Smooth muscle cell (in vitro differentiated cells): Measurements from ENCODE around the gene IER3. TPM values are rescaled to one million over a fixed set of nuclear protein-coding genes. Genes with fewer than 3 reads are reported as not detected.

ENCODE experiments used
- DNase-seq: peaks from one replicate; lab custom pipeline; 2025; ENCODE audit not compliant: unreplicated experiment; lab: John Stamatoyannopoulos, UW
- H2AFZ ChIP-seq: fragments of 200-600 bp; sonication (generic); 2 replicates; pipeline ENCODE4 v1.6.0; 2016; ENCODE audit warnings: antibody characterized with exemption, low read depth, mild to moderate bottlenecking
- H3F3A ChIP-seq: fragments of 200-600 bp; sonication (generic); 2 replicates; pipeline ENCODE4 v1.6.0; 2017; ENCODE audit warnings: antibody characterized with exemption, low read depth
- H3K27ac ChIP-seq: fragments of 200-600 bp; sonication (generic); 2 replicates; pipeline ENCODE4 v1.5.1; 2016; ENCODE audit warnings: low read depth, mild to moderate bottlenecking
- H3K27me3 ChIP-seq: fragments of 200-600 bp; sonication (generic); 2 replicates; pipeline ENCODE4 v1.6.1; 2016; ENCODE audit warnings: low read depth, mild to moderate bottlenecking
- H3K36me3 ChIP-seq: fragments of 200-600 bp; sonication (generic); 2 replicates; pipeline ENCODE4 v1.5.1; 2016; ENCODE audit warnings: low read depth
- H3K4me1 ChIP-seq: fragments of 200-600 bp; sonication (generic); 2 replicates; pipeline ENCODE4 v1.5.1; 2016; ENCODE audit warnings: low read depth
- H3K4me2 ChIP-seq: fragments of 200-600 bp; sonication (generic); 2 replicates; pipeline ENCODE4 v1.6.0; 2016; ENCODE audit warnings: mild to moderate bottlenecking
- H3K4me3 ChIP-seq: fragments of 200-600 bp; sonication (generic); 2 replicates; pipeline ENCODE4 v1.5.1; 2016; ENCODE audit warnings: mild to moderate bottlenecking
- H3K79me2 ChIP-seq: fragments of 200-600 bp; sonication (generic); 2 replicates; pipeline ENCODE4 v1.6.0; 2016; ENCODE audit warnings: low read depth, mild to moderate bottlenecking
- H3K9ac ChIP-seq: fragments of 200-600 bp; sonication (generic); 2 replicates; pipeline ENCODE4 v1.6.0; 2016; ENCODE audit warnings: low read depth
- H3K9me3 ChIP-seq: fragments of 200-600 bp; sonication (generic); replicated peaks from 2 replicates; pipeline ENCODE4 v1.5.1; 2016; ENCODE audit warnings: low read depth
- H4K20me1 ChIP-seq: fragments of 200-600 bp; sonication (generic); 2 replicates; pipeline ENCODE4 v1.6.0; 2016; ENCODE audit warnings: low read depth
- WGBS: methylation state at CpG from one replicate; pipeline ENCODE4 v1.1.7; 2016; ENCODE audit warnings: low lambda C conversion rate; 5-methylcytosine and 5-hydroxymethylcytosine counted together
- polyA plus RNA-seq: library from polyadenylated mRNA; unstranded; fragments of >200 nt; fragmentation: Nextera tagmentation; extraction: Ambion mirVana; gene quantifications from 2 replicates; pipeline ENCODE4 v1.2.1, GENCODE V29; 2016
- total RNA-seq: library from RNA; depleted of rRNA; stranded (reverse); fragments of >200 nt; gene quantifications from 2 replicates; pipeline ENCODE4 v1.2.3, GENCODE V29; 2014
- TF ChIP-seq, protein P1 (sequence below): fragments of 200-600 bp; sonication (generic); IDR thresholded peaks from 2 replicates; pipeline ENCODE4 v1.5.1; 2017; ENCODE audit warnings: borderline replicate concordance, mild to moderate bottlenecking, antibody characterized with exemption; ENCODE audit not compliant: insufficient read depth, poor library complexity, severe bottlenecking

Gene IER3
- total and polyA plus RNA-seq, 2 experiments from 2014 or later = 736 to 811 TPM

DNA sequence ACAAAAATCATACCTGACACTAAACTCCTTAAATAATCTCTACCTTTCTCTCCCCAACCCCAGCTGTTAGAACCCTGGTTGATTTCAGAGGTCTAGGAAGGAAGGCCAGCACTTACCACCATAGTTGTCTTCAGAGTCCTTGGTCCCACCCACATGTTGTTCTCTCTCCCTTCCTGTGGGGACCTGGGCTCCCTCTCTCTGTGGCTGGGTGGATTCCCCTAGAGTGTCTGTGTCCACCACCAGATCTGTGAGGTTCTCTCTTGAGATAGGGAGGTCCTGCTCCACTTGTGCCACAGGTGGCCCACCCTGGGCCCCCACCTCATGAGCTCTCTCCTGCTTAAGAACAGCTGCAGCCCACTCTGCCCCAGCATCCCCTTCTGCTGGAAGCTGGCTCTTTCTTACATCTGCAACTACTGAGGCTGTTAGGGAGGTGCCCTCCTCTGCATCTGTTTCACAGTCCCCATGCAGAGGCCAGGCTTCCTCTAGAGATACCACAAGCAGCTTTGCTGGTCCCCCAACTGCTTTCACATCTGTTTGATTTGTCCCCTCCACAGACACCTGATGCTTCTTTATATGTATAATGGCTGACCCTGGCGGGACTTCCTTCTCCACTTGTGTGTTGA lies 32.5 kb downstream of the IER3 start:
- no peak overlapping the region for H3K4me3 ChIP-seq
- 100% methylated on average over 1 of the region's 1 CpG for WGBS
- no peaks in the 10 kb centered on the region for H3F3A ChIP-seq

DNA sequence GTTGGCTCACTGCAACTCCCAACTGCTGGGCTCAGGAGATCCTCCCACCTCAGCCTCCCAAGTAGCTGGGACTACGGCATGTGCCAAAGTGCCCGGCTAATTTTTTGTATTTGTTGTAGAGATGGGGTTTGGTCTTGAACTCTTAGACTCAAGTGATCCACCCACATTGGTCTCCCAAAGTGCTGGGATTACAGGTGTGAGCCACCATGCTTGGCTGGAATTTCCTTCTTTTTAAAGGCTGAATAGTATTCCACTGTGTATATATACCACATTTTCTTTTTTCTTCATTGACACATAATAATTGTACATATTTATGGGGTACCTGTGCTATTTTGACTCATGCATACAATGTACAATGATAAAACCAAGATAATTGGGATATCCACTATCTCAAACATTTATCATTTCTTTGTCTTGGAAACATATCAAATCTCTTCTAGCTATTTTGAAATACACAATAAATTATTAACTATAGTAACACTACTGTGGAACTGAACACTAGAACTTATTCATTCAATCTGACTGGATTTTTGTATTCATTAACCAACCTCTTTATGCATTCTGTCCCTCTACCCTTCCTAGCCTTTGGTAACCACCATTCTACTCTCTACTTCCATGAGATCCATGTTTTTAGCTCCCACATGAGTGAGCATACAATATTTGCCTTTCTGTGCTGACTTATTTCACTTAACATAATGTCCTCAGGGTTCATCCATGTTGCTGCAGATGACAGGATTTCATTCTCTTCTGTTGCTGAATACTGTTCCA lies 35.1 kb downstream of the IER3 start:
- H3K9ac ChIP-seq = no peak overlapping the region
- H3K4me1 ChIP-seq = no peaks in the 10 kb centered on the region
- TF ChIP-seq, protein P1, sequence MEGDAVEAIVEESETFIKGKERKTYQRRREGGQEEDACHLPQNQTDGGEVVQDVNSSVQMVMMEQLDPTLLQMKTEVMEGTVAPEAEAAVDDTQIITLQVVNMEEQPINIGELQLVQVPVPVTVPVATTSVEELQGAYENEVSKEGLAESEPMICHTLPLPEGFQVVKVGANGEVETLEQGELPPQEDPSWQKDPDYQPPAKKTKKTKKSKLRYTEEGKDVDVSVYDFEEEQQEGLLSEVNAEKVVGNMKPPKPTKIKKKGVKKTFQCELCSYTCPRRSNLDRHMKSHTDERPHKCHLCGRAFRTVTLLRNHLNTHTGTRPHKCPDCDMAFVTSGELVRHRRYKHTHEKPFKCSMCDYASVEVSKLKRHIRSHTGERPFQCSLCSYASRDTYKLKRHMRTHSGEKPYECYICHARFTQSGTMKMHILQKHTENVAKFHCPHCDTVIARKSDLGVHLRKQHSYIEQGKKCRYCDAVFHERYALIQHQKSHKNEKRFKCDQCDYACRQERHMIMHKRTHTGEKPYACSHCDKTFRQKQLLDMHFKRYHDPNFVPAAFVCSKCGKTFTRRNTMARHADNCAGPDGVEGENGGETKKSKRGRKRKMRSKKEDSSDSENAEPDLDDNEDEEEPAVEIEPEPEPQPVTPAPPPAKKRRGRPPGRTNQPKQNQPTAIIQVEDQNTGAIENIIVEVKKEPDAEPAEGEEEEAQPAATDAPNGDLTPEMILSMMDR = no peak
- no peak overlapping the region for H3K4me3 ChIP-seq
- no peak for DNase-seq
- H3K27me3 ChIP-seq = no peaks in the 10 kb centered on the region
- WGBS = 95% methylated on average over 2 of the region's 2 CpGs
- no peaks in the 10 kb centered on the region for H3K9me3 ChIP-seq
- H3K27ac ChIP-seq = no peak overlapping the region
- H3K79me2 ChIP-seq = no peaks in the 10 kb centered on the region
- H2AFZ ChIP-seq = no peak overlapping the region
- H3K36me3 ChIP-seq = no peaks in the 10 kb centered on the region
- H4K20me1 ChIP-seq = no peaks in the 10 kb centered on the region
- H3F3A ChIP-seq = no peaks in the 10 kb centered on the region
- no peak overlapping the region for H3K4me2 ChIP-seq

More for the DNA sequence above, 32.5 kb downstream of the IER3 start:
- H2AFZ ChIP-seq = no peak overlapping the region
- no peak for DNase-seq
- no peaks in the 10 kb centered on the region for H3K27me3 ChIP-seq
- no peaks in the 10 kb centered on the region for H4K20me1 ChIP-seq
- H3K27ac ChIP-seq = no peak overlapping the region
- H3K9me3 ChIP-seq = no peaks in the 10 kb centered on the region
- no peaks in the 10 kb centered on the region for H3K36me3 ChIP-seq
- H3K4me1 ChIP-seq = peaks cover 10% of the 10 kb centered on the region
- H3K9ac ChIP-seq = no peak overlapping the region
- no peak overlapping the region for H3K4me2 ChIP-seq
- peaks cover 9% of the 10 kb centered on the region for H3K79me2 ChIP-seq
- TF ChIP-seq, protein P1 = no peak

DNA sequence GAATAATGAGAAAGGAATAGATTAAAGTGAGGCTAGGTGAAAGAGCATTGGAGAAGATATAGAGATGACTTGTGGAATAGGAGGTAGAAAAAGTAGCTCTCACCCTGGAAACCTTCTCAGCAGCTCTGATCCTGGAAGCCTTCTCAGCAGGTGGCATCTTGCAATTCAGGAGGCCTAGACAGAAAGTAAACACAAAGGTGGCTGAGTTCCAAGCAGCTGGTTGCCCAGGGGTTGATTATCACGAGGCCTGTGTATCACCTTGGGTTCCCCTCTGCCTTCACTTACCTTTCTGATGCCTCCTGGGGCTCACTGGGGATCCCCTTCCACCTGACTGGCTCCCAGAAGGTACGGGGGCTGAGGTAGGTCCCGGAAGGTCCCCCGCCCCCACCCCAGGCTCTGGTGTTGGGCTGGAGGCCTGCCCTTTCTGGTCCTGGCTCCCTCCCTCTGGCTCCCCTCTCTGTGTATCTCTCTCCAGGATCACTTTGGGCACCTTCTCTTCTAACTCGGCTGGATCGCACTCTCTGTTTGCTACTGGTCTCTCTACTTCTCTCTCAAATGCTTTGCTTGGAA lies 37.0 kb downstream of the IER3 start:
- TF ChIP-seq, protein P1 = no peak
- Histone ChIP-seq H3K4me3 (no peak overlapping the region), H3K27ac (no peak overlapping the region), H3K4me1 (no peaks in the 10 kb centered on the region), H3K36me3 (no peaks in the 10 kb centered on the region), H4K20me1 (no peaks in the 10 kb centered on the region), H3F3A (no peaks in the 10 kb centered on the region), H3K9me3 (no peaks in the 10 kb centered on the region), H3K27me3 (no peaks in the 10 kb centered on the region), H3K79me2 (no peaks in the 10 kb centered on the region), H3K4me2 (no peak overlapping the region), H3K9ac (no peak overlapping the region), H2AFZ (no peak overlapping the region)
- DNase-seq = no peak
- WGBS = 98% methylated on average over 6 of the region's 6 CpGs
